IPS-NIHi7 (cell line): ENCODE results near the gene ACSL4.
"Not testable (repeated sequence)": the region's sequence is repeated elsewhere in the genome, so short reads cannot be mapped to it uniquely, and the experiment has no call there.

Source experiments
- DNase-seq: peaks from one replicate; pipeline ENCODE4 v3.0.0; 2012; ENCODE audit warnings: mixed read lengths; ENCODE audit errors: extremely low spot score

The ACSL4 gene

GRCh38 chrX:109732807-109733612, at the start of gene ACSL4:
TSS of gene ACSL4 (minus strand) at chrX:109733257. CDS start at chrX:109683363, 49,894 bp downstream.
- DNase-seq, result peak; percentile 96

GRCh38 chrX:109777749-109778148, 44.7 kb upstream of the ACSL4 start:
- DNase-seq, result no peak

DNA sequence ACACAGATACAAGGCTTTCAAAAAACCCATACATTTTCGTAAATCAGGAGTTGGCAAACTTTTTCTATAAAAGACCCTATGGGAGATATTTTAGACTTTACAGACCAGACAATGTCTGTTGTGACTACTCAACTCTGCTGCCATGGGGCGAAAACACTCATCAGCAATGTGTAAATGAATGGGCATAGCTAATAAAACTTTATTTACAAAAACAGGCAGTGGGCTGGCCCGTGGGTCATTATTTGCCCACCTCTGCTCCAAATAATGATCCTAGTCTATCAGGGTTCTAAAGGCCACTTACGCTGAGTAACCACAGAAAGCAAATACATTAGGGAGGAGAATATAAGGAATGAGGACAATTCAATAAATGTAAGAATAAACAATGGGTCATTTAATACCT, 43.9 kb upstream of the ACSL4 start:
- no peak for DNase-seq

GRCh38 chrX:109776432-109776831, 43.4 kb upstream of the ACSL4 start:
- DNase-seq, result no peak

DNA sequence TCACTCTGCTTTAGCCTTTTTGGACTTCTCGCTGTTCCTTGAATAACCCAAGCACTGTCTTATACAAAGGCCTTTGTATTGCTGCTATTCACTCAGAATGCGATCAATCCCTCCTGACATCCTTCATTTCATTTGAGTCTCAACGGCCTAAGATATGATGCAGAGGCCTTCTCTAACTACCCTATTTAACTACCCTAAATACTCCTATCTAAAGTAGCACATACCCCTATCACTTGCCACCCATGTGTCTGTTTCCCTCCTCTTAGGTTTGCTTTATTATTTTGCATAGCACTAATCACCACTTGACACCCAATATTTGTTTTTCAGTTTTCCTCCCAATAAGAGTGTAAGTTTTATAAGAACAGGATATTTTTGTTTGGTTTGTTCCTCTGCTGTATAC, 42.3 kb upstream of the ACSL4 start:
- DNase-seq, result no peak

- no peak for DNase-seq
Observed at GRCh38 chrX:109774706-109775105, 41.6 kb upstream of the ACSL4 start.

DNA sequence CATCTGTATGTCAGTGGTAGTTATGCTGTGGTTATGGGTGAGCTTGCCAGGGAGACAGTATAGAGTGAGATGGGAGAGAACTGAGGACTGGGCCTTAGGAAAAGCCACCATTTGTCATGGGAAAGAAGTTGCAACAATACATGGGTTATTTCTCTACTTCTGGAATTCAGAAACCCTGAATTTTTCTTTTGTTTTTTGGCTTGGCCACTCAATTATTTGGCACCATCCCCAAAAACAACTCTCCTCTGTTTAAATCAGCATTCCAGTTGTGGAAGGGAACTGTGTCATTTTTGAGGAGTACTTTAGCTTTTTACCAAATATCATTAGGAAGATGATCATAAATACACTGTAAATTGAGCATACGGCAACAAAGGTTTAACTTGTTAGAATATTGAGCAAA, 41.1 kb upstream of the ACSL4 start:
- no peak for DNase-seq

GRCh38 chrX:109773374-109773773, 40.3 kb upstream of the ACSL4 start:
- DNase-seq, result no peak

- no peak for DNase-seq
Observed at GRCh38 chrX:109770780-109771179, 37.7 kb upstream of the ACSL4 start.

GRCh38 chrX:109760922-109761250, 27.8 kb upstream of the ACSL4 start:
- DNase-seq, result peak; percentile 54

DNA sequence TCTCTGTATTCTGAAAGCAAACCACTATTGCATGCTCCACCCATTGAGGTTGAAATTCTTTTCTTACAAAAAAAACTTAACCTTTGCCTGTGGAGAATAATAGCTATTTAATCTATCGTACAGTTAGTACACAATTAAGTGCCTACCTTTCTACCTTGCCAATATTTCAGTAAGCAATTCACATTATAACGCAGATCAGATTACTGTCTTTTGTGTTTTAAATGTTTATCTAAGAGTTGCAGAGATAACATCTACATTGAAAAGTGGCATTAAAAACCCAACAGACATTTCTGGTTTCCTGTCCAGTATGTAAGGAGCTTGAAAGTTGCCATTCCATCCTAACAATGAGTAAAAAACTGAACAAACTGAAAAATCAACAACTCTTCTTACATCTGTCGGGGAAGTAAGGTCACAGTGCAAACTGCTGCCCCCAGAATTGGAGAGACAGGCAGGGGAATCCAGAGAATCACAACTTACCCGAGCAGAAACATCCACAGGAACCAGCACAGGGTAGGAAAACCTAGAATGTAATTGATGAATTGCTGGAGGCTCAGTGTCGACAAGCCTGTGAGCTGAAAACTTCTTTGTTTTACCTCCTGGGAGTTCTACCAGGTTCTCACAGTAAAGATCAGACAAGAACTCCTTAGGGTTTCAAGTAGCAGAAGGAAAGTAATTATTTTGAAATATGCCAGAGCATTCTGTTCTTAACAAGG, 27.3 kb upstream of the ACSL4 start:
- DNase-seq, result no peak

- DNase-seq, result no peak
Observed at GRCh38 chrX:109753256-109753655, 20.2 kb upstream of the ACSL4 start.

- DNase-seq, result no peak
Observed at GRCh38 chrX:109751698-109752097, 18.6 kb upstream of the ACSL4 start.

- DNase-seq, result no peak
Observed at GRCh38 chrX:109749207-109749606, 16.1 kb upstream of the ACSL4 start.

- no peak for DNase-seq
Observed at GRCh38 chrX:109747681-109748080, 14.6 kb upstream of the ACSL4 start.

DNA sequence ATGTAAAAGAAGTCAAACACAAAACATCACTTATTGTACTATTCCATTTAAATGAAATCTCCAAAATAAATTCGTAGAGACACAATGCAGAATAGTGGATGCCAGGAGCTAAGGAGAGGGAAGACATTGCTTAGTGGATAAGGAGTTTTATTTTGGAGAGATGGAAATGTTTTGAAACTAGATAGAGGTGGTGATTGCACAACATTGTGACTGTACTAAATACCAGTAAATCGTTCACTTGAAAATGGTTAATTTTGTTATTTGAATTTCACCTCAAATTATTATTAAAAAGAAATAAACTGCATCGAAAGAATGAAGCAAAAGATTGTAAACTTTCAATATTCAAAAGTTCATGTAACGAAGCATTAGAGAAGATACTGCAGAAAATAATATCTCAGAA, 9.7 kb upstream of the ACSL4 start:
- DNase-seq, result no peak

GRCh38 chrX:109740896-109741295, 7.8 kb upstream of the ACSL4 start:
- DNase-seq, result not testable (repeated sequence)

DNA sequence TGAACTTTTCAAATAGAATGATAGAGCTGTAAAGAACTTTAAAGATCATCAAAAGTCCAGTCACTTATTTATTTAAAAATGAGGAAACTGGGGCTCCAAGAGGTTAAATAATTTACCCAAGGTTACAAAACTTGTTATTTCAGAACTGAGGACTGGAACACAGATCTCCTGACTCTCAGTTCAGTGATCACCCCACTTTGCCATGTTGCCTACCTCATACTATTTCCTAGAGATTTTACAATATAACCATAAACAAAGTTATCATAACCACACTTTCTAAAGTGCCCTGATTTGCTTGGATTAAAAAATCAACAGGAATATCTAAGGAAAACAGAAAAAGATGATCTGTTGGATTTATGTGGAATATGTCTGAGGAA, 7.4 kb upstream of the ACSL4 start:
- DNase-seq, result no peak

GRCh38 chrX:109739625-109740432, 6.8 kb upstream of the ACSL4 start:
- DNase-seq, result no peak

DNA sequence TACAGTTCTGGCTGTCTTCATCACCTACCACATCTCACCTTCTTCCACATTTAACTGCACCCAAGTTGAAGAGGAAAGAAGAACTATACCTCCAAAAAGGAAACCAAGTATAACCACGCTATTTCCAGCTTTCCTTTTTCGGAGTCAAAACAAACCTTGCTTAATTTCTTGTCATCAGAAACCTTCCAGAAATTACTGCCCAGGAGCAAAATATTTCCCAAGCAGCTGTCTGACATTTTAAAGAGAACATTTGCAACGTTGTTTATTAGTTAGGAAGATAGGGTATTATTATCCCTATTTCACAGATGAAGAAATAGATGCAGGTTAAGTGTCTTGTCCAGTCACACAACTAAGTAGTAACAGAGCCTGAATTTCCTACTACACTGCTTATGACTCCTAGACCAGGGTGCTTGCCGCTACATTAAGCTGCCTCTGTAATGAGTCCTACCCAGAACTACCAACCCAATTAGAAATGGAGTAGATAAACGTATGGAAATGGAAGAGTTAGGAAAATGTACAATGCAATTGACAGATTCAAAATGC, 2.2 kb upstream of the ACSL4 start:
- no peak for DNase-seq

DNA sequence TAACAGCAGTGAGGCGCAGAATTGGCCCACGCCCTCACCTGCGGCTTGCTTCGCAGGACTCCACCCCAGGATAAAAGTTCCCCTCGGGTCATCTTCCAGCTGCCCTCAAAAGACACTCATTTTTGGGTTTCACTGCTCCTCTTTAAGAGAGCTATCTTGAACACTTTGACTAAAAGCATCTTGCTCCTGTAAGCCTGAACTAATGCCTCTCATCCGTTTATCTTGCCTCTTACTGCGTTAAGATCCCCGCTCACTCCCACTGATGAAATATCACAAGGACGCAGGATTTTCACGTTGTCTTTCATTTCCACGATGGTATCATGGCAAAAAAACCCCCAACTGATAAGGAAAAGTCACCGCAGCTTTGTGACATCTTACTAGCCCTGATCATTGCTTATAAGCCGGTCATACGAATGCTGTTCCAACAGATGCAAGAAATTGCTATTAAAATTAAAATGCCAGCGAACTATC, 591 bp upstream of the ACSL4 start:
- no peak for DNase-seq
